GM10248 (cell line): ENCODE results near the gene RBL2.

Experiments
- CTCF ChIA-PET: fragments of 300-600 bp; sonication (Branson Sonifier 250); formaldehyde crosslinking; extraction: SDS; loops from one replicate; lab custom pipeline; 2021; ENCODE audit warnings: antibody characterized with exemption; lab: Yijun Ruan, JAX
- POLR2A ChIA-PET: fragments of 350-650 bp; sonication (Branson Sonifier 250); formaldehyde crosslinking; extraction: SDS; loops from one replicate; lab custom pipeline; 2020; ENCODE audit warnings: antibody characterized with exemption; lab: Yijun Ruan, JAX
- DNase-seq: peaks from one replicate; pipeline ENCODE4 v3.0.0; 2012; ENCODE audit errors: extremely low spot score
- TF ChIP-seq, protein P1 (sequence below): IDR thresholded peaks from 2 replicates; pipeline ENCODE4 v1.5.1; 2012; ENCODE audit warnings: mild to moderate bottlenecking, low read depth; ENCODE audit errors: extremely low read depth, missing control alignments, control extremely low read depth

RBL2 gene

DNA sequence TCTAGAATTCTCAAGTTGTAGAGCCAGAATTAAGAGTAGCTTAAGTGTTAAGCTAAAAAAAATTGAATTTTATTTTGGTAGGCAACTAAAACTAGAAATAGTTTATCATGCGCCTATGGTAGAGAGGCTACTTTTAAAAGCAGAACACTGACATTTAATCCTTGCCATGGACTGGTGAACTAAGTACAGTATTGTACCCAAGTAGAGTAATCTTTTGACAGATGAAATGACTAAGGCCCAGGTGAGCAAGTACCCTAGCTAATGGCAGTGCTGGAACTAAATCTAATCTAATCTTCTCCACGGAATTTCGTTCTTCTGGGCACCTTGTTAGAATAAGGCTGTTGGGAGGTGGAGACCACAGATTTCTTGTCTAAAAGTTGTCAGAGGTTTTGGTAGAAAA lies 11.8 kb downstream of the RBL2 start:
- TF ChIP-seq, protein P1, sequence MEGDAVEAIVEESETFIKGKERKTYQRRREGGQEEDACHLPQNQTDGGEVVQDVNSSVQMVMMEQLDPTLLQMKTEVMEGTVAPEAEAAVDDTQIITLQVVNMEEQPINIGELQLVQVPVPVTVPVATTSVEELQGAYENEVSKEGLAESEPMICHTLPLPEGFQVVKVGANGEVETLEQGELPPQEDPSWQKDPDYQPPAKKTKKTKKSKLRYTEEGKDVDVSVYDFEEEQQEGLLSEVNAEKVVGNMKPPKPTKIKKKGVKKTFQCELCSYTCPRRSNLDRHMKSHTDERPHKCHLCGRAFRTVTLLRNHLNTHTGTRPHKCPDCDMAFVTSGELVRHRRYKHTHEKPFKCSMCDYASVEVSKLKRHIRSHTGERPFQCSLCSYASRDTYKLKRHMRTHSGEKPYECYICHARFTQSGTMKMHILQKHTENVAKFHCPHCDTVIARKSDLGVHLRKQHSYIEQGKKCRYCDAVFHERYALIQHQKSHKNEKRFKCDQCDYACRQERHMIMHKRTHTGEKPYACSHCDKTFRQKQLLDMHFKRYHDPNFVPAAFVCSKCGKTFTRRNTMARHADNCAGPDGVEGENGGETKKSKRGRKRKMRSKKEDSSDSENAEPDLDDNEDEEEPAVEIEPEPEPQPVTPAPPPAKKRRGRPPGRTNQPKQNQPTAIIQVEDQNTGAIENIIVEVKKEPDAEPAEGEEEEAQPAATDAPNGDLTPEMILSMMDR: no peak
- CTCF ChIA-PET: interaction anchor here (1.3 to 4.5 kb wide), 3 partner anchors 9 to 12 kb away, joined by 4 to 28 read pairs (median 5); partner anchors contain the start of gene RBL2
- POLR2A ChIA-PET: no interaction called here
- no peak for DNase-seq

DNA sequence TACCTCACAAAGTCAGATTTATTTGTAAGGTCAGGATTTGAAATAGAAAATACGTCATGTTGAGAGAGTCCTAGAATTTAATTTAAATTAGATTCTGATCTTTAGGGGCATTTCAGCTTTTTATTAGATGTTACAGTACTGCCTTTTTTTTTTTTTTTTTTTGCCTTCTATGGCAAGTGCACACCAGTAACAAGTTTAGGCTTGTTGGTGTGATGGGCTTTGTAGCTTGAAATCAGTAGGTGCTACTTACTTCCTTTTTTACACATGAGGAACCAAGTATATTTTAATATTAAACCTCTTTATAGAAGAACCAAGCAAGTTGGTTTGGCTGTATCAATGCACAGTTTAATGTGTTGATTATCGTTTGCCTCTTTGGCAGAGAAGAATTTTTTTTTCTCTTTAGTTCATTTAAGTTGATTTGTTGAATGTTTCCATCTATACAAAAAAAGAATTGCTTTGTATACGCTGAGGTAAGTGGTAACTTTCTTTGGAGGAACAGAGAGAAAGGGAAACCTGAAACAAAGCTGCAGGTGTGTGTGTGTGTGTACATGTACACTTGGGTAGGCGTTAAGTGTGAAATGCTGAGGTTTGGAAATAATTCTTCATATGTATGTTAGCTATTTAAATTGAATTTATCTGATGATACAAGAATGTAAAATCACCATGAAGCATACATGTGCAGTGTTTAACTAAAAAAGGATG lies 15.7 kb downstream of the RBL2 start:
- peak; percentile 20 for DNase-seq
- TF ChIP-seq, protein P1: no peak
- CTCF ChIA-PET: interaction anchor here (0.6 to 1.6 kb wide), 2 partner anchors 14 to 44 kb away, joined by 3 to 4 read pairs; no protein-coding TSS in a partner anchor
- POLR2A ChIA-PET: no interaction called here

DNA sequence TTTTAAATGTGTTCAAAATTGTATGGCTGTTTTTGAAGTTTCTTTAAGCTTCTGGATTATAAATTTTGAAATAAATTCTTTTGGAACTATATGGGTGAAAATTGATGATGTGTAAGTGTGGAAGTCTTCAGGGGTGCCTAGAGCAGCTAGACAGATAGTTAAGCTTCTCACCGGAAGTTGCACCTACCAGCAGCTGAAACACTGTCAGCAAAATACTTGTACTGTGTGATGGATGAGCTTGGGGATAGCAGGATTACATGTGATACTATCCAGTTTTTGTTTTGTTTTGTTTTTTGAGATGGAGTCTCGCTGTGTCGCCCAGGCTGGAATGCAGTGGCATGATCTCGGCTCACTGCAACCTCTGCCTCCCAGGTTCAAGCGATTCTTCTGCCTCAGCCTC lies 19.7 kb downstream of the RBL2 start:
- ChIA-PET POLR2A (no interaction called here), CTCF (interaction anchor here (1.0 to 1.2 kb wide), 2 partner anchors 10 to 14 kb away, joined by 3 read pairs; no protein-coding TSS in a partner anchor)
- TF ChIP-seq, protein P1: no peak
- no peak for DNase-seq

DNA sequence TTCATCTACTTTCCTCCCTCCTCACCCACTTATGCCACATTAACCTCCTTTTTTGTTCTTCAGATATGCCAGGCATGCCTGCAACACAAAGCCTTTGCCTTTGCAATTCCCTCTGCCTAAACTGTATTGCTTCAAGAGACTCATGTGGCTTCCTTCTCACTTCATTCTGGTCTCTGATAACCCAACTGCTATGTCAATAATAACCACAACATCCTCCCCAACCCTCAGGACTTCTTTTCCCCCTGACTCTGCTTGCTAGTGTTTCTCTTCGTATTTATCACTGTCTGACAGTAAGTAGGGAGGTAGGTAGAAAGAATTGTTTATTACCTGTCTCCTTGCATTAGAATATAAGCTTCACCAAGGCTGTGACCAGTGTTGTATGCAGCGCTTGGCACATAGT lies 22.4 kb downstream of the RBL2 start:
- POLR2A ChIA-PET: no interaction called here
- CTCF ChIA-PET: interaction anchor here (0.8 to 2.3 kb wide), 4 partner anchors 10 to 146 kb away, joined by 3 to 7 read pairs (median 4); no protein-coding TSS in a partner anchor
- DNase-seq: no peak

DNA sequence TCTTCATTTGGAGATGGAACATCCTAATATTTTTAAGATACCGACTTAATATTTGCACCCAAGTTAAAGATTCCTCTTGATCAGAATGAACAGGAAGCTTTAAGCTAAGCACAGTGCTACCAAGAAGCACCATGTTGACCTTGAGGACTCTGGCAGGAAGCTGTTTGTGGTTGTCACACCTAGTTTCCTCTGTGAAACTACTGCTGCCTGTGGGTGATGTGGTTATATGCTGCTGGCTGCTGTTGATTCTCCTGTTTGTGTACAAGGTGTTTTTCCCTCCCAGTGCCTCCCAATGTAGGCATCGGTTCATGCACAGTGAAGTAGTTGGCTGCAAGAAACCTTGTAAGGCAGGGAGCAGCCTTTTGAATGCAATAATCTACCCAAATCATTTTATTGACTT lies 23.4 kb downstream of the RBL2 start:
- ChIA-PET CTCF (interaction anchor here (0.8 to 2.3 kb wide), 2 partner anchors 52 to 147 kb away, joined by 3 to 7 read pairs; no protein-coding TSS in a partner anchor), POLR2A (no interaction called here)
- DNase-seq: peak; percentile 78
- TF ChIP-seq, protein P1: no peak

More for the DNA sequence above, 22.4 kb downstream of the RBL2 start:
- TF ChIP-seq, protein P1: no peak

DNA sequence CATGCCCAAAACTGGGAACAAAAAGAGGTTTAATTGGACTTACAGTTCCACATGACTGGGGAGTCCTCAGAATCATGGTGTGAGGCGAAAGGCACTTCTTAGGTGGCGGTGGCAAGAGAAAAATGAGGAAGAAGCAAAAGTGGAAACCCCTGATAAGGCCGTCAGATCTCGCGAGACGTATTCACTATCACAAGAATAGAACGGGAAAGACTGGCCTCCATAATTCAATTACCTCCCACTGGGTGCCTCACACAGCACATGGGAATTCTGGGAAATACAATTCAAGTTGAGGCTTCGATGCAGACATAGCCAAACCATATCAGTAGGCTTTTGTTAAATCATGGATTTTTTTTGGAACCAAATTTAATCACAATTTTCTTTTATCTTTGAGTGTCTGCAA lies 24.4 kb downstream of the RBL2 start:
- TF ChIP-seq, protein P1: no peak
- POLR2A ChIA-PET: no interaction called here
- DNase-seq: no peak
- CTCF ChIA-PET: no interaction called here
